Neural cell (in vitro differentiated cells): ENCODE measurements around the gene SSR2. TPM values are rescaled to one million over a fixed set of nuclear protein-coding genes. Genes with fewer than 3 reads are reported as not detected.

ENCODE experiments used
- H2AFZ ChIP-seq: fragments of 200-600, 300-800 bp; sonication (generic), shearing (Covaris generic); 2 replicates; pipeline ENCODE4 v1.6.0; 2014; ENCODE audit warnings: low read depth, mild to moderate bottlenecking, antibody characterized with exemption, low read length, moderate library complexity
- H3F3A ChIP-seq: fragments of 200-600 bp; shearing (Covaris generic); 2 replicates; pipeline ENCODE4 v1.6.1; 2016; ENCODE audit warnings: mild to moderate bottlenecking, moderate library complexity, mixed read lengths, antibody characterized with exemption, low read length; ENCODE audit not compliant: insufficient read depth, poor library complexity, severe bottlenecking
- H3K27ac ChIP-seq: fragments of 200-600, 300-800 bp; sonication (generic), shearing (Covaris generic); 2 replicates; pipeline ENCODE4 v1.5.1; 2014; ENCODE audit warnings: mild to moderate bottlenecking, low read length, moderate library complexity
- H3K27me3 ChIP-seq: fragments of 300-800, 200-600 bp; sonication (generic), shearing (Covaris generic); 2 replicates; pipeline ENCODE4 v1.6.0; 2014; ENCODE audit warnings: mild to moderate bottlenecking, low read depth, low read length, moderate library complexity; ENCODE audit not compliant: insufficient read depth
- H3K36me3 ChIP-seq: fragments of 300-800, 200-600 bp; sonication (generic), shearing (Covaris generic); 2 replicates; pipeline ENCODE4 v1.5.1; 2014; ENCODE audit warnings: mild to moderate bottlenecking, antibody characterized with exemption, low read length, moderate library complexity; ENCODE audit not compliant: insufficient read depth
- H3K4me2 ChIP-seq: fragments of 300-800, 200-600 bp; sonication (generic), shearing (Covaris generic); 2 replicates; pipeline ENCODE4 v1.6.0; 2014; ENCODE audit warnings: mild to moderate bottlenecking, low read length
- H3K4me3 ChIP-seq: fragments of 300-800, 200-600 bp; sonication (generic), shearing (Covaris generic); 2 replicates; pipeline ENCODE4 v1.5.1; 2014; ENCODE audit warnings: mild to moderate bottlenecking, low read length, moderate library complexity
- H3K79me2 ChIP-seq: fragments of 200-600 bp; shearing (Covaris generic); replicated peaks from 2 replicates; pipeline ENCODE4 v1.6.0; 2014; ENCODE audit warnings: mild to moderate bottlenecking, low read length, moderate library complexity; ENCODE audit not compliant: insufficient read depth
- H3K9ac ChIP-seq: fragments of 300-800, 200-600 bp; sonication (generic), shearing (Covaris generic); 2 replicates; pipeline ENCODE4 v1.6.1; 2016; ENCODE audit warnings: mild to moderate bottlenecking, low read length, mixed read lengths
- H3K9me2 ChIP-seq: fragments of 200-600 bp; shearing (Covaris generic); 2 replicates; pipeline ENCODE4 v1.6.1; 2016; ENCODE audit warnings: mild to moderate bottlenecking, low read length, mixed read lengths; ENCODE audit not compliant: insufficient read depth
- H3K9me3 ChIP-seq: fragments of 200-600, 300-800 bp; sonication (generic), shearing (Covaris generic); 2 replicates; pipeline ENCODE4 v1.6.1; 2016; ENCODE audit warnings: mild to moderate bottlenecking, mixed run types, low read length, moderate library complexity, mixed read lengths
- H4K20me1 ChIP-seq: fragments of 200-600 bp; shearing (Covaris generic); 2 replicates; pipeline ENCODE4 v1.6.1; 2016; ENCODE audit warnings: mild to moderate bottlenecking, mixed run types; ENCODE audit not compliant: insufficient read depth
- CTCF ChIP-seq: fragments of 450-650 bp; IDR thresholded peaks from 2 replicates; pipeline ENCODE4 v1.5.1; 2014; ENCODE audit warnings: antibody characterized with exemption, mild to moderate bottlenecking, moderate library complexity; ENCODE audit not compliant: poor library complexity, severe bottlenecking
- EP300 ChIP-seq: fragments of 450-650 bp; conservative IDR thresholded peaks from 2 replicates; pipeline ENCODE4 v1.6.1; 2014; ENCODE audit warnings: antibody characterized with exemption, mild to moderate bottlenecking, moderate library complexity; ENCODE audit not compliant: poor library complexity, severe bottlenecking
- EZH2 ChIP-seq: fragments of 200-600, 300-800 bp; shearing (Covaris generic), sonication (generic); IDR thresholded peaks from 2 replicates; pipeline ENCODE4 v1.6.1; 2014; ENCODE audit warnings: antibody characterized with exemption, low read length, borderline replicate concordance, mild to moderate bottlenecking; ENCODE audit not compliant: insufficient read depth, poor library complexity, severe bottlenecking
- MXI1 ChIP-seq: fragments of 450-650 bp; conservative IDR thresholded peaks from 2 replicates; pipeline ENCODE4 v1.6.1; 2014; ENCODE audit warnings: antibody characterized with exemption, mild to moderate bottlenecking; ENCODE audit not compliant: poor library complexity, severe bottlenecking
- POLR2AphosphoS5 ChIP-seq: IDR thresholded peaks from 2 replicates; pipeline ENCODE4 v1.6.1; 2012
- RAD21 ChIP-seq: fragments of 450-650 bp; conservative IDR thresholded peaks from 2 replicates; pipeline ENCODE4 v1.6.1; 2014; ENCODE audit warnings: antibody characterized with exemption, mild to moderate bottlenecking, moderate library complexity
- REST ChIP-seq: IDR thresholded peaks from 2 replicates; pipeline ENCODE4 v1.6.1; 2012; ENCODE audit warnings: borderline replicate concordance
- SMC3 ChIP-seq: fragments of 450-650 bp; conservative IDR thresholded peaks from 2 replicates; pipeline ENCODE4 v1.6.1; 2014; ENCODE audit warnings: antibody characterized with exemption, mild to moderate bottlenecking, moderate library complexity; ENCODE audit not compliant: poor library complexity
- TAF1 ChIP-seq: IDR thresholded peaks from 2 replicates; pipeline ENCODE4 v1.6.1; 2012; ENCODE audit warnings: low read depth
- polyA plus RNA-seq: library from polyadenylated mRNA; depleted of rRNA; stranded (reverse); fragments of >200 nt; gene quantifications from 2 replicates; pipeline ENCODE4 v1.2.3, GENCODE V29; 2014

Gene SSR2
- polyA plus RNA-seq, 1 donor from 2014 or later = 473 TPM

GRCh38 chr1:155983191-155984024 lies 37.3 kb downstream of the SSR2 start:
- Histone ChIP-seq H2AFZ (no peak overlapping the region), H3K4me2 (no peak overlapping the region), H3F3A (no peaks in the 10 kb centered on the region), H3K36me3 (no peaks in the 10 kb centered on the region), H3K79me2 (peaks cover 8% of the 10 kb centered on the region), H3K9me3 (no peaks in the 10 kb centered on the region), H3K9me2 (no peaks in the 10 kb centered on the region), H4K20me1 (no peaks in the 10 kb centered on the region), H3K27ac (no peak overlapping the region), H3K27me3 (no peaks in the 10 kb centered on the region), H3K4me3 (no peak overlapping the region), H3K9ac (no peak overlapping the region)
- TF ChIP-seq SMC3 (no peak), RAD21 (no peak), EP300 (no peak), EZH2 (no peak), TAF1 (no peak), MXI1 (no peak), POLR2AphosphoS5 (no peak), REST (no peak), CTCF (no peak)

GRCh38 chr1:155982106-155982505 lies 38.6 kb downstream of the SSR2 start:
- Histone ChIP-seq H3K79me2 (peaks cover 19% of the 10 kb centered on the region), H3F3A (peaks cover 2% of the 10 kb centered on the region), H3K27me3 (no peaks in the 10 kb centered on the region), H3K27ac (no peak overlapping the region), H3K9me3 (no peaks in the 10 kb centered on the region), H4K20me1 (no peaks in the 10 kb centered on the region), H3K9me2 (no peaks in the 10 kb centered on the region), H2AFZ (no peak overlapping the region), H3K4me3 (no peak overlapping the region), H3K9ac (no peak overlapping the region), H3K36me3 (no peaks in the 10 kb centered on the region), H3K4me2 (no peak overlapping the region)
- TF ChIP-seq EP300 (no peak), SMC3 (no peak), REST (no peak), RAD21 (no peak), MXI1 (no peak), POLR2AphosphoS5 (no peak), CTCF (no peak)
